Gastrocnemius medialis (tissue), 4 donors: Measurements from ENCODE around the gene WNK2. TPM values are rescaled to one million over a fixed set of nuclear protein-coding genes. Genes with fewer than 3 reads are reported as not detected.

Source experiments
- ATAC-seq, 2 donors: fragments of 150-250 bp; one replicate each; pipeline ENCODE4 v1.9.1; 2016
- DNase-seq, 2 donors: peaks; one replicate each; pipeline ENCODE4 v3.0.0-alpha.2; 2019
- H3K27ac ChIP-seq, 4 donors: fragments of 200-600 bp; sonication (generic); 1 replicate in 1 of 4; 2 replicates in 3 of 4; pipeline ENCODE4 v1.5.1; 2016 to 2018; ENCODE audit warnings: mild to moderate bottlenecking in 2 of 4, moderate library complexity in 1 of 4
- H3K27me3 ChIP-seq, 3 donors: fragments of 200-600 bp; sonication (generic) in 2 of 3; 1 replicate in 1 of 3; 2 replicates in 2 of 3; pipeline versions ENCODE4 v1.5.1 to v1.6.0; 2016 to 2019; ENCODE audit warnings: mild to moderate bottlenecking in 1 of 3, moderate library complexity in 1 of 3
- H3K36me3 ChIP-seq, 2 donors: fragments of 200-600 bp; sonication (generic) in 1 of 2; one replicate each; pipeline ENCODE4 v1.5.1; 2017 to 2018
- H3K4me1 ChIP-seq, 2 donors: fragments of 200-600 bp; sonication (generic) in 1 of 2; one replicate each; pipeline ENCODE4 v1.5.1; 2016 to 2017; ENCODE audit warnings: mild to moderate bottlenecking in 2 of 2
- H3K4me3 ChIP-seq, 4 donors: fragments of 200-600 bp; sonication (generic) in 3 of 4; 1 replicate in 1 of 4; 2 replicates in 3 of 4; pipeline ENCODE4 v1.5.1; 2016 to 2019; ENCODE audit warnings: mild to moderate bottlenecking in 2 of 4
- H3K9me3 ChIP-seq, 3 donors: fragments of 200-600 bp; sonication (generic) in 2 of 3; 1 replicate in 1 of 3; 2 replicates in 2 of 3; pipeline ENCODE4 v1.5.1; 2016 to 2019
- POLR2A ChIP-seq, 2 donors: fragments of 450-650 bp; IDR thresholded peaks; one replicate each; pipeline ENCODE4 v1.6.1; 2017; ENCODE audit warnings: antibody characterized with exemption in 2 of 2, mild to moderate bottlenecking in 2 of 2, moderate library complexity in 2 of 2
- in situ Hi-C, 4 donors: fragments of 200-750 bp; cut with MboI; loops; one replicate each; pipeline versions ENCODE4 v1.15.0 to v1.8.0; 2017; ENCODE audit warnings: low sequenced_read_pairs in 4 of 4
- intact Hi-C: fragments of 100-400 bp; cut with DNase I; formaldehyde crosslinking; loops from one replicate; pipeline ENCODE4 v1.15.1; 2023; ENCODE audit warnings: low total_unique reads
- total RNA-seq, 4 donors: library from RNA; depleted of rRNA; stranded (reverse); fragments of >200 nt; gene quantifications; one replicate each; pipeline versions ENCODE4 v1.1.0 to v1.2.3, GENCODE V29; 2016
- TF ChIP-seq, protein P1 (sequence below), 5 experiments: fragments of 450-650 bp in 3 of 5; fragments of 200-600 bp in 2 of 5; sonication (generic) in 2 of 5; IDR thresholded peaks in 4 of 5; conservative IDR thresholded peaks in 1 of 5; 1 replicate in 4 of 5; 2 replicates in 1 of 5; pipeline ENCODE4 v1.5.1; 2016 to 2019; ENCODE audit warnings: antibody characterized with exemption in 5 of 5, mild to moderate bottlenecking in 3 of 5, moderate library complexity in 3 of 5

Gene WNK2
- total RNA-seq, 4 donors from 2014 or later = 11.3 to 43.0 (median 24.7) TPM

DNA sequence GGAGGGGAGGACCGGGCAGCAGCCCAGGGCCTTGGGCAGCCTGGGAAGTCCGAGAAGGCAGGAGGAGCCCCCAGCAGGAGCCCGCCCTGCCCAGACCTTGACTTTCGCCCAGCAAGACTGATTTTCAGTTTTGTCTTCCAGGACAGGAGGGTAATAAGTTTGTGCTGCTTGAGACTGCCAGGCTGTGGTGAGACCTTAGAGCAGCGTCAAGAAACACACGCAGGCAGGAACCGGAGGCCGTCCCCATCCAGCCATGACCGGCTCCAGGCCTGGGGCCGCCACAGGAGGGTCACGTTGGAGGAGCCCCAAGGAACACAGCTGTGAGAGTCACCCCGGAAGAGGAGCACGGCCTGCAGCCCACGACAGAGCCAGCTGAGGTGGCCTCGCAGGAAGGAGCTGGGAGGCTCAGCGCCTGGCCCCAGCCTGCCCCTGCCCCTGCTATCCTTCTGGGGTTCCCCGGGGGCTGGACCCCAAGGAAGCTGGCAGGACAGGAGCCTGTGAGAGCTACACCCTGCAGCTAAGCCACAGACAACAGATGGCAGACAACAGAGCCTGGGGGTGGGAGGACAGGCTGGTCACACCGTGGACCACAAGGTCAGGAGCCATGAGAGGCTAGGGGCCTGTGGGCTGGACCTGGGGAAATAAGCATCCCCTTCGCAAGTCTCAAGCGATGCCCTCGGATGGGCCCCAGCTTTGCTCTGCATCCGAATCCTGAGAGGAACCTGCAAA lies 141.5 kb downstream of the WNK2 start:
- TF ChIP-seq POLR2A (IDR thresholded peaks at IDR 0.05) = no peak
- TF ChIP-seq, protein P1, sequence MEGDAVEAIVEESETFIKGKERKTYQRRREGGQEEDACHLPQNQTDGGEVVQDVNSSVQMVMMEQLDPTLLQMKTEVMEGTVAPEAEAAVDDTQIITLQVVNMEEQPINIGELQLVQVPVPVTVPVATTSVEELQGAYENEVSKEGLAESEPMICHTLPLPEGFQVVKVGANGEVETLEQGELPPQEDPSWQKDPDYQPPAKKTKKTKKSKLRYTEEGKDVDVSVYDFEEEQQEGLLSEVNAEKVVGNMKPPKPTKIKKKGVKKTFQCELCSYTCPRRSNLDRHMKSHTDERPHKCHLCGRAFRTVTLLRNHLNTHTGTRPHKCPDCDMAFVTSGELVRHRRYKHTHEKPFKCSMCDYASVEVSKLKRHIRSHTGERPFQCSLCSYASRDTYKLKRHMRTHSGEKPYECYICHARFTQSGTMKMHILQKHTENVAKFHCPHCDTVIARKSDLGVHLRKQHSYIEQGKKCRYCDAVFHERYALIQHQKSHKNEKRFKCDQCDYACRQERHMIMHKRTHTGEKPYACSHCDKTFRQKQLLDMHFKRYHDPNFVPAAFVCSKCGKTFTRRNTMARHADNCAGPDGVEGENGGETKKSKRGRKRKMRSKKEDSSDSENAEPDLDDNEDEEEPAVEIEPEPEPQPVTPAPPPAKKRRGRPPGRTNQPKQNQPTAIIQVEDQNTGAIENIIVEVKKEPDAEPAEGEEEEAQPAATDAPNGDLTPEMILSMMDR (IDR thresholded peaks at IDR 0.05 in 4 of 5, conservative IDR thresholded peaks at IDR 0.05 in 1 of 5) = no peak
- ATAC-seq (no peak), DNase-seq (no peak)
- Histone ChIP-seq H3K27me3 (no peaks in the 10 kb centered on the region), H3K4me3 (no peak overlapping the region), H3K36me3 (no peaks in the 10 kb centered on the region), H3K4me1 (no peaks in the 10 kb centered on the region), H3K27ac (no peak overlapping the region), H3K9me3 (no peaks in the 10 kb centered on the region)
- intact Hi-C loops = no loop called here
- in situ Hi-C loops = no loop called here

DNA sequence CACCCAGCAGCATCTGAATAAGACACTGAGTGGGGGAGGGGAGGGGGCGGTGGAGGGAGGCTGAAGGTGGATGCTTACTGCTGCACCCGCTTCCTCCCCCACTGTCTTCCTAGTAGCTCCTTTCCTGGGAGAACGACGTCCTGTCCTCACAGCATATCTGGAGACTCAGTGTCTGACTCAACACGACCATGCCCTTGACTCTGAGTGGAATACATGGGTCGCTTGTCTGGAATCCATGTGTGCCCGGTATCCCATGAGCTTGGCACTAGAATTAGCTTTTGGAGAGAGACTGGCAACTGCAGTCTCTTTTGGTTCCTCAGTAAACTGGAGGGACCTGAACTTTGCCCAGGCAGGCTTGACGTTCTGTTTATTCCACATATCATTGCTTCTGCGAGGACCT lies 142.1 kb downstream of the WNK2 start:
- Histone ChIP-seq H3K4me1 (no peaks in the 10 kb centered on the region), H3K27ac (no peak overlapping the region), H3K9me3 (no peaks in the 10 kb centered on the region), H3K27me3 (no peaks in the 10 kb centered on the region), H3K36me3 (no peaks in the 10 kb centered on the region), H3K4me3 (no peak overlapping the region)
- in situ Hi-C loops = no loop called here
- no peak for ATAC-seq
- intact Hi-C loops = no loop called here
- DNase-seq = no peak
- TF ChIP-seq POLR2A (IDR thresholded peaks at IDR 0.05) = no peak
- TF ChIP-seq, protein P1 (IDR thresholded peaks at IDR 0.05 in 4 of 5, conservative IDR thresholded peaks at IDR 0.05 in 1 of 5) = no peak

DNA sequence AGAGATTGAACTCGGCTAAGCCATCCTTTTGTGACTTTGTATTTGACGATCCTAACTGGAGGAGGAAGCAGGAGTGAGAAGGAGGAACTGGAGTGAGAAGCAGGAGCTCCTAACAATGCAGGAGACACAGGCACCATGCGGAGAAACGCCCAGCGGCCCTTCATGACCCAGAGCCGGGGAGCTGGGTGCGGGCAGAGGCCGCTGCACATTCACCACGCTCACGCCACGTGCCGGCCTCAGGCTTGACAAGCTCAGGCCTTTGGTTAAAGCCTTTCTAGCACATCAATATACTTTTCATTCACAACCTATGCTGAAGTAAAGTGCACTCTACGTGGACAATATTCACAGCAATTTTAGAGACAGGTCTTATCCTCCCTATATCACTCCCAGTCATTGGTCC lies 142.7 kb downstream of the WNK2 start:
- Histone ChIP-seq H3K36me3 (no peaks in the 10 kb centered on the region), H3K4me1 (no peaks in the 10 kb centered on the region), H3K27ac (no peak overlapping the region), H3K4me3 (no peak overlapping the region), H3K9me3 (no peaks in the 10 kb centered on the region), H3K27me3 (no peaks in the 10 kb centered on the region)
- intact Hi-C loops (no loop called here), in situ Hi-C loops (no loop called here)
- TF ChIP-seq, protein P1 (IDR thresholded peaks at IDR 0.05 in 4 of 5, conservative IDR thresholded peaks at IDR 0.05 in 1 of 5) = no peak
- no peak for TF ChIP-seq POLR2A (IDR thresholded peaks at IDR 0.05)
- DNase-seq (no peak), ATAC-seq (no peak)

DNA sequence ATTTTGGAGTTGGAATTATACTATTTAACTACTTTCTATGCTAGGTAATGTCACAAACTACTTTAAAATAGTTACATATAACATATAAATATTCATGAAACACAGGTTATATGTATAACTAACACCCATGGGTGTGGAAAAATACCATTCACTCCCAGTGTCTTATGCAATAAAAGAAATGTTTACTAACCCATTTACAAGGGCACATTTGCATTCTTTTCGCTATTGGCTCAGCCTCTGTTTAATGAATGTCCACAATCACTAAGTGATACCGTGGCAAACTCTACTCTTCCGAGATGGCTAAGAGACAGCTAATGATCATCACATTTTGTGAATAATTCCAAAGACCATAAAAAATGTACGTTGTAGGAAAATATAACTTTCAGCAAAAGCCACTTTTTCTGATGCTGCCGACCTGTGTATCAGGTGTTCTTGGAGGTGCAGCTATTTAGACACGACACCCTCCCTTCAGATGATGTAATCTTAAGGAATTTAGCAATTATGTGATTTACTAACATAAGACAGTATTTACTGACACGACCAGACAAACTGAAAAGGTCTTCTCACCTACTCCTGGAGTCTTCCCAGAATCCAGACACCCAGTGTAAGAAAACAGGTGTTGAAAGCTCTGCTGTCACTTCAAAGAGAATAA lies 145.8 kb downstream of the WNK2 start:
- Histone ChIP-seq H3K27me3 (no peaks in the 10 kb centered on the region), H3K4me3 (no peak overlapping the region), H3K4me1 (no peaks in the 10 kb centered on the region), H3K27ac (no peak overlapping the region), H3K9me3 (no peaks in the 10 kb centered on the region), H3K36me3 (no peaks in the 10 kb centered on the region)
- TF ChIP-seq, protein P1 (IDR thresholded peaks at IDR 0.05 in 4 of 5, conservative IDR thresholded peaks at IDR 0.05 in 1 of 5) = no peak
- TF ChIP-seq POLR2A (IDR thresholded peaks at IDR 0.05) = no peak
- ATAC-seq (no peak), DNase-seq (no peak)
- in situ Hi-C loops (no loop called here), intact Hi-C loops (no loop called here)
